K562 (cell line): ENCODE data around the gene DYNLT4. TPM values are rescaled to one million over a fixed set of nuclear protein-coding genes. Genes with fewer than 3 reads are reported as not detected.
A peak's percentile ranks its signal among the peaks of the same experiment; 100 is the strongest.

Experiments used
- ATAC-seq: fragments of 200-7000 bp; cut with Tn5 transposase; 3 replicates; pipeline ENCODE4 v1.9.1; 2020; ENCODE audit warnings: moderate library complexity
- Bru-seq: library from RNA; stranded (reverse); fragments of 400-500 nt; gene quantifications from one replicate; lab custom pipeline; 2021; lab: Mats Ljungman, UMichigan
- BruChase-seq, 2 experiments: library from RNA; stranded (reverse); fragments of 400-500 nt; gene quantifications; one replicate each; lab custom pipeline; 2021; lab: Mats Ljungman, UMichigan
- BruUV-seq: library from RNA; stranded (reverse); fragments of 400-500 nt; replicated peaks from 2 replicates; lab custom pipeline; 2021; lab: Mats Ljungman, UMichigan
- CTCF ChIA-PET: fragments of 300-600 bp; formaldehyde crosslinking; extraction: SDS; loops from one replicate; lab custom pipeline; 2021; ENCODE audit warnings: low intra/inter-chr PET ratio; lab: Yijun Ruan, JAX
- POLR2A ChIA-PET: fragments of 300-600, 350-650 bp; sonication (Branson Sonifier 250); formaldehyde crosslinking; extraction: SDS; loops from one replicate; lab custom pipeline; 2021; ENCODE audit warnings: antibody characterized with exemption, inconsistent platforms; lab: Yijun Ruan, JAX
- DNase-seq, 4 experiments: peaks; one replicate each; pipeline versions ENCODE4 v3.0.0 to v3.0.0-alpha.2; 2011 to 2018; ENCODE audit warnings: low spot score in 3 of 4, mixed read lengths in 3 of 4; ENCODE audit errors: extremely low read depth in 1 of 4
- FAIRE-seq: peaks from 2 replicates; lab custom pipeline; 2011; peaks lifted over from hg19 to GRCh38; lab: Jason Lieb, UNC
- H2AFZ ChIP-seq: 2 replicates; pipeline ENCODE4 v1.6.0; 2011; ENCODE audit warnings: low read depth, low read length, control low read depth, inconsistent platforms
- H3K27ac ChIP-seq: fragments of 200-600 bp; 3 replicates; pipeline ENCODE4 v1.8.0; 2011; ENCODE audit warnings: low read depth, mild to moderate bottlenecking, control low read depth, inconsistent platforms, low read length, moderate library complexity, mixed read lengths; ENCODE audit errors: extremely low read depth
- H3K27me3 ChIP-seq, 2 experiments: fragments of 300-600 bp in 1 of 2; 2 replicates in 1 of 2; 3 replicates in 1 of 2; pipeline versions ENCODE4 v1.6.0 to v1.8.0; 2011; ENCODE audit warnings: inconsistent platforms in 2 of 2, low read length in 2 of 2, mild to moderate bottlenecking in 1 of 2, mixed read lengths in 1 of 2, moderate library complexity in 1 of 2; ENCODE audit not compliant: control insufficient read depth in 2 of 2, insufficient read depth in 2 of 2
- H3K36me3 ChIP-seq: fragments of 300-600 bp; 3 replicates; pipeline ENCODE4 v1.8.0; 2011; ENCODE audit warnings: mild to moderate bottlenecking, low read length, inconsistent platforms; ENCODE audit not compliant: control insufficient read depth, insufficient read depth
- H3K4me1 ChIP-seq, 2 experiments: fragments of 200-600 bp in 1 of 2; replicated peaks in 1 of 2; 2 replicates in 1 of 2; 3 replicates in 1 of 2; pipeline versions ENCODE4 v1.5.1 to v1.8.0; 2011; ENCODE audit warnings: inconsistent platforms in 2 of 2, low read length in 2 of 2, mild to moderate bottlenecking in 1 of 2, mixed read lengths in 1 of 2, moderate library complexity in 1 of 2; ENCODE audit not compliant: control insufficient read depth in 2 of 2, insufficient read depth in 2 of 2
- H3K4me2 ChIP-seq: 2 replicates; pipeline ENCODE4 v1.6.1; 2011; ENCODE audit warnings: low read length, control low read depth, inconsistent platforms, mixed read lengths; ENCODE audit not compliant: insufficient read depth
- H3K4me3 ChIP-seq: fragments of 200-600 bp; sonication (generic), shearing (Covaris generic); 2 replicates; pipeline ENCODE4 v1.5.1; 2016; ENCODE audit warnings: control low read depth, inconsistent platforms
- H3K79me2 ChIP-seq: fragments of 200-600 bp; 3 replicates; pipeline ENCODE4 v1.8.0; 2011; ENCODE audit warnings: low read length, inconsistent platforms; ENCODE audit not compliant: control insufficient read depth, insufficient read depth
- H3K9ac ChIP-seq, 2 experiments: 2 replicates each; pipeline versions ENCODE4 v1.6.0 to v1.6.1; 2011; ENCODE audit warnings: low read depth in 2 of 2, low read length in 2 of 2, control low read depth in 1 of 2, inconsistent platforms in 1 of 2, mild to moderate bottlenecking in 1 of 2, mixed read lengths in 1 of 2; ENCODE audit not compliant: insufficient read depth in 1 of 2
- H3K9me1 ChIP-seq: one replicate; pipeline ENCODE4 v1.6.0; 2011; ENCODE audit warnings: inconsistent platforms, mild to moderate bottlenecking, low read length, moderate library complexity; ENCODE audit not compliant: control insufficient read depth, insufficient read depth
- H3K9me3 ChIP-seq: replicated peaks from 2 replicates; pipeline ENCODE4 v1.5.1; 2011; ENCODE audit warnings: low read depth, low read length, inconsistent platforms; ENCODE audit not compliant: control insufficient read depth, insufficient read depth
- H4K20me1 ChIP-seq: replicated peaks from 2 replicates; pipeline ENCODE4 v1.6.1; 2011; ENCODE audit warnings: low read length, inconsistent platforms, mixed read lengths; ENCODE audit not compliant: control insufficient read depth, insufficient read depth
- BMI1 ChIP-seq: fragments of 150-350 bp; IDR thresholded peaks from 2 replicates; pipeline ENCODE4 v1.6.1; 2014; ENCODE audit warnings: low read length
- CREM ChIP-seq: IDR thresholded peaks from 2 replicates; pipeline ENCODE4 v1.6.1; 2014; ENCODE audit warnings: antibody characterized with exemption, low read depth
- FOS ChIP-seq: IDR thresholded peaks from 3 replicates; pipeline ENCODE4 v1.6.1; 2011; ENCODE audit not compliant: insufficient read length; ENCODE audit errors: extremely low read depth
- MITF ChIP-seq: IDR thresholded peaks from 2 replicates; pipeline ENCODE4 v1.6.1; 2014; ENCODE audit warnings: antibody characterized with exemption
- POLR2AphosphoS5 ChIP-seq: IDR thresholded peaks from 2 replicates; pipeline ENCODE4 v1.6.1; 2011; ENCODE audit warnings: mild to moderate bottlenecking, low read depth, low read length, moderate library complexity; ENCODE audit not compliant: control insufficient read depth, insufficient read depth
- SPI1 ChIP-seq: IDR thresholded peaks from 2 replicates; pipeline ENCODE4 v1.6.1; 2011; ENCODE audit warnings: low read depth, low read length, control low read depth, borderline replicate concordance
- TAF9B ChIP-seq: fragments of 450-650 bp; IDR thresholded peaks from 2 replicates; pipeline ENCODE4 v1.6.1; 2018; ENCODE audit warnings: mild to moderate bottlenecking; ENCODE audit not compliant: partially characterized antibody
- TFAM ChIP-seq: fragments of 250-450 bp; sonication (Bioruptor Pico); conservative IDR thresholded peaks from 2 replicates; pipeline ENCODE4 v1.5.0; 2021; ENCODE audit warnings: mild to moderate bottlenecking, moderate library complexity
- ZC3H11A ChIP-seq: IDR thresholded peaks from 2 replicates; pipeline ENCODE4 v1.6.1; 2012; ENCODE audit warnings: low read depth, low read length, improper control_type of control experiment
- ZNF12 ChIP-seq: sonication (generic); formaldehyde crosslinking; IDR thresholded peaks from 2 replicates; pipeline ENCODE4 v1.4.0; 2020; ENCODE audit warnings: mild to moderate bottlenecking, missing genetic modification reagents
- WGBS: fragments of 100-300 bp; shearing (Covaris generic); methylation state at CpG from one replicate; pipeline ENCODE4 v1.1.6; 2016; ENCODE audit warnings: low coverage, mixed read lengths; ENCODE audit not compliant: insufficient coverage; ENCODE audit errors: missing lambda C conversion rate; 5-methylcytosine and 5-hydroxymethylcytosine counted together
- in situ Hi-C: fragments of 300-500 bp; cut with MboI; formaldehyde crosslinking; loops from 4 replicates; pipeline ENCODE4 v1.15.0; 2018; ENCODE audit warnings: inconsistent platforms, mixed read lengths
- intact Hi-C: fragments of 100-400 bp; cut with micrococcal nuclease; formaldehyde crosslinking; loops from 2 replicates; pipeline ENCODE4 v1.14.2; 2022
- long read RNA-seq, 3 experiments: library from polyadenylated mRNA in 2 of 3; library from RNA in 1 of 3; unstranded in 2 of 3; stranded (forward) in 1 of 3; transcript quantifications; one replicate each; pipeline ENCODE4 v2.0.0, GENCODE V29; 2019 to 2022
- polyA minus RNA-seq, 3 experiments: library from RNA; depleted of rRNA, polyadenylated mRNA; stranded (reverse); fragments of >200 nt; gene quantifications; 2 replicates each; pipeline ENCODE4 v1.2.3, GENCODE V29; 2011
- polyA plus RNA-seq, 8 experiments: library from polyadenylated mRNA; depleted of rRNA in 4 of 8; stranded (reverse) in 5 of 8; unstranded in 3 of 8; fragments of >200 nt; fragmentation: Nextera tagmentation in 2 of 8; fragmentation: Illumina TruSeq in 1 of 8; extraction: Ambion mirVana in 2 of 8; extraction: Trizol in 1 of 8; gene quantifications; 2 replicates each; pipeline versions ENCODE4 v1.2.1 to v1.2.3, GENCODE V29; 2011 to 2014; ENCODE audit warnings: inconsistent platforms in 1 of 8, missing spikeins in 1 of 8
- total RNA-seq, 7 experiments: library from RNA; depleted of rRNA in 6 of 7; stranded (reverse); fragments of >200 nt in 6 of 7; fragmentation: Illumina TruSeq in 2 of 7; extraction: Trizol in 2 of 7; gene quantifications; 2 replicates each; pipeline versions ENCODE4 v1.2.1 to v1.2.3, GENCODE V29; 2011 to 2021; ENCODE audit warnings: low replicate concordance in 1 of 7
- TF ChIP-seq, protein P1 (sequence below): conservative IDR thresholded peaks from 2 replicates; pipeline ENCODE4 v1.6.1; 2011; ENCODE audit warnings: low read depth, mild to moderate bottlenecking, low read length; ENCODE audit not compliant: control insufficient read depth

Gene DYNLT4
- not detected in 2 replicates for total RNA-seq (2011; cell fraction: chromatin; rRNA removed; ENCODE audit: low replicate concordance)
- total RNA-seq (2011; cell fraction: nucleolus; rRNA removed): 0.83 and 2.2 TPM in 2 replicates
- 0.59 TPM in 1 of 2 replicates, not detected in the other for total RNA-seq (2011; cell fraction: nucleoplasm; rRNA removed)
- total RNA-seq (2014; rRNA removed) (0.73 TPM in 1 of 2 replicates, not detected in the other), total RNA-seq (2014; rRNA removed; fragmentation: Illumina TruSeq; extraction: Trizol) (not detected in 2 replicates), total RNA-seq (2015; rRNA removed; fragmentation: Illumina TruSeq; extraction: Trizol) (not detected in 2 replicates), total RNA-seq (2021) (0.29 TPM in 1 of 2 replicates, not detected in the other), polyA plus RNA-seq (2011; rRNA removed) (0.11 TPM in 1 of 2 replicates, not detected in the other), polyA plus RNA-seq (2014; fragmentation: Illumina TruSeq; extraction: Trizol) (not detected in 2 replicates), polyA plus RNA-seq (2014; fragmentation: Nextera tagmentation; extraction: Ambion mirVana) (not detected), polyA plus RNA-seq (2014; rRNA removed) (not detected in 2 replicates), polyA minus RNA-seq (2011; rRNA and poly(A)+ RNA removed) (not detected in 2 replicates), Bru-seq, nascent RNA (percentile 41 among the genes with signal in this experiment), BruChase-seq, experiment 1, labeled RNA remaining after a 2-hour chase (percentile 26 among the genes with signal in this experiment), BruChase-seq, experiment 2, labeled RNA remaining after a 6-hour chase (not detected)
- polyA plus RNA-seq (2011; cell fraction: cytosol; rRNA removed): 0.13 TPM in 1 of 2 replicates, not detected in the other
- polyA plus RNA-seq (2011; cell fraction: nucleus; rRNA removed): 0.38 and 0.57 TPM in 2 replicates
- 0.10 and 0.18 TPM in 2 replicates for polyA plus RNA-seq (2012)
- polyA minus RNA-seq (2011; cell fraction: cytosol; rRNA and poly(A)+ RNA removed): not detected in 2 replicates
- 0.44 and 0.54 TPM in 2 replicates for polyA minus RNA-seq (2011; cell fraction: nucleus; rRNA and poly(A)+ RNA removed)
- long read RNA-seq, experiment 1, partial matches to known transcripts: 0 of 2 reads
- long read RNA-seq, experiment 1, other reads (novel, unspliced or antisense): 2 of 2 reads
- long read RNA-seq, experiment 2: 0 reads
- long read RNA-seq, experiment 3: 0 reads

GRCh38 chr1:44806704-44807363 is at the start of gene DYNLT4:
Gene DYNLT4 (minus strand): TSS chr1:44807351. CDS start chr1:44806668, 683 bp downstream.
- Histone ChIP-seq H3K27me3 (no peaks in the 10 kb centered on the region; a peak in 1 of 5 replicates), H3K4me3 (peak within 1 kb of the TSS; percentile 30; the same call in 1 of the 2 replicates), H3K4me2 (peak within 1 kb of the TSS; percentile 80), H2AFZ (peak within 1 kb of the TSS; percentile 96), H3K27ac (peak within 1 kb of the TSS; percentile 100), H3K9me1 (peaks cover 6% of the 10 kb centered on the region), H3K9me3 (no peaks in the 10 kb centered on the region), H3K9ac (peak within 1 kb of the TSS; percentile 86 to 92), H3K4me1 (peaks cover 62 to 76% of the 10 kb centered on the region in 2 experiments), H4K20me1 (no peaks in the 10 kb centered on the region), H3K36me3 (peaks cover 50% of the 10 kb centered on the region), H3K79me2 (peaks cover 21% of the 10 kb centered on the region)
- TSS peak; percentile 83 for BruUV-seq
- ATAC-seq: no peak; the same call in 2 of the 3 replicates
- intact Hi-C loops: loop anchor here (1.0 to 10.0 kb wide), 3 partner anchors 12 to 205 kb away; partner anchors contain the start of gene UROD
- CTCF ChIA-PET: no interaction called here
- POLR2A ChIA-PET: interaction anchor here (0.6 to 16.9 kb wide), 9 partner anchors 10 to 1112 kb away, joined by 3 to 594 read pairs (median 4); partner anchors contain the start of genes RNU5D-1 and RPS8
- in situ Hi-C loops: loop anchor here (10.0 kb wide), 1 partner anchor 688 kb away; the partner anchor contains the start of gene TESK2
- no peak for DNase-seq
- no peak for FAIRE-seq
- WGBS: 55% methylated on average over 7 of the region's 7 CpGs
- peak; percentile 2 for TF ChIP-seq FOS
- peak; percentile 39; the same call in 1 of the 2 replicates for TF ChIP-seq MITF
- no peak for TF ChIP-seq CREM
- TF ChIP-seq, protein P1, sequence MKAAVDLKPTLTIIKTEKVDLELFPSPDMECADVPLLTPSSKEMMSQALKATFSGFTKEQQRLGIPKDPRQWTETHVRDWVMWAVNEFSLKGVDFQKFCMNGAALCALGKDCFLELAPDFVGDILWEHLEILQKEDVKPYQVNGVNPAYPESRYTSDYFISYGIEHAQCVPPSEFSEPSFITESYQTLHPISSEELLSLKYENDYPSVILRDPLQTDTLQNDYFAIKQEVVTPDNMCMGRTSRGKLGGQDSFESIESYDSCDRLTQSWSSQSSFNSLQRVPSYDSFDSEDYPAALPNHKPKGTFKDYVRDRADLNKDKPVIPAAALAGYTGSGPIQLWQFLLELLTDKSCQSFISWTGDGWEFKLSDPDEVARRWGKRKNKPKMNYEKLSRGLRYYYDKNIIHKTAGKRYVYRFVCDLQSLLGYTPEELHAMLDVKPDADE: 0 out of 2 replicates have a peak, but pooled peaks have one; percentile 75
- TF ChIP-seq TAF9B: no peak
- 0 out of 2 replicates have a peak, but pooled peaks have one; percentile 20 for TF ChIP-seq ZNF12 (CRISPR knock-in tag)
- TF ChIP-seq SPI1: peak; percentile 56; the same call in 1 of the 2 replicates
- TF ChIP-seq TFAM: no peak
- TF ChIP-seq ZC3H11A: 0 out of 2 replicates have a peak, but pooled peaks have one; percentile 15
- TF ChIP-seq POLR2AphosphoS5: no peak; the same call in 1 of the 2 replicates
- no peak for TF ChIP-seq BMI1
